ENCODE results near the gene ROBO1.
"Not testable (repeated sequence)": the region's sequence is repeated elsewhere in the genome, so short reads cannot be mapped to it uniquely, and the experiment has no call there.

Gene ROBO1

DNA sequence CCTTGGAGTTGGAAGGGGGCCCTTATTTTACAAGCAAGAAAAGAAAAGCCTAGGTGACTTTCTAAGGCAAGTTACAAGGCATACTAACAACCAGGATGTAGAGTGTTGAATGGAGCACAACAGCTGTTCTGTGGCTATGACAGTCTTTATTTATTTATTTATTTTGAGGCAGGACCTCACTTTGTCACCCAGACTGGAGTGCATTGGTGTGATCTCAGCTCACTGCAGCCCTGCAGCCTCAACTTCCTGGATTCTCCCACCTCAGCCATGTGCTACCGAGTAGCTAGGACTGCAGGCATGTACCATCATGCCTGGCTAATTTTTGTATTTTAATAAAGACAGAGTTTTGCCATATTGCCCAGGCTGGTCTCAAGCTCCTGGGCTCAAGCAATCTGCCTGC lies 973.4 kb downstream of the ROBO1 start:
- DNase-seq (ENCODE audit: low spot score): no peak

DNA sequence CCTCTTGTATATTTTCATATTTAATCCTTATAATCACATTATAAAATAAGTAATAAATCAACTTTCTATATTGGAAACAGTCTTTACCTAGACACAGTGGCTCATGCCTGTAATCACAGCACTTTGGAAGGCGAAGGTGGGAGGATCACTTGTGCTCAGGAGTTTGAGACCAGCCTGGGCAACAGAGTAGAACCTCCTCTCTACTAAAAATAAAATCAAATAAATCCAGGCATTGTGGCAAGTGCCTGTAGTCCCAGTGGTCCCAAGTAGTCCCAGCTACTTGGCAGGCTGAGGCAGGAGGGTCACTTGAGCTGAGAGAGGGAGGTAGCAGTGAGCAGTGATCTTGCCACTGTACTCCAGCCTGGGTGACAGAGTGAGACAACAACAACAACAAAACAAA lies 975.1 kb downstream of the ROBO1 start:
- no peak for DNase-seq (ENCODE audit: low spot score)

DNA sequence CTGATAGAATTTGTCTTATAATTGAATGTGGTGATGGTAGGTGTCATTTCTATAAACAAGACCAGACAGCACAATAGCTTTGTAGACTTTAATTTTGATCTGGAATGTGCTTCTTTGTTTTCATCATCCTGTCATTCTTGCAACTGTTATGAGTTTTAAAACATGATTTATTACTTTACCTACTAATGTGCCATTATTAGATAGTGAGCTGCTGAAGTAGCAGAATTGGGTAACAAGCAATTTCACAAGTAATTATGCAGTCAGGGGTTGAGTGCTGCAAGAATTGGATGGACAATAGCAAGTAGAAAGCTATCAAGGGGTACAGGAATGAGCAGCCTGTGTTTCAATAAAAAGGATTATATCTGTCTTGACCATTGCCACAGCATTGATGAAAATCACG lies 975.6 kb downstream of the ROBO1 start:
- no peak for DNase-seq (ENCODE audit: low spot score)

GRCh38 chr3:78791753-78792152 lies 976.0 kb downstream of the ROBO1 start:
- DNase-seq (ENCODE audit: low spot score): no peak

DNA sequence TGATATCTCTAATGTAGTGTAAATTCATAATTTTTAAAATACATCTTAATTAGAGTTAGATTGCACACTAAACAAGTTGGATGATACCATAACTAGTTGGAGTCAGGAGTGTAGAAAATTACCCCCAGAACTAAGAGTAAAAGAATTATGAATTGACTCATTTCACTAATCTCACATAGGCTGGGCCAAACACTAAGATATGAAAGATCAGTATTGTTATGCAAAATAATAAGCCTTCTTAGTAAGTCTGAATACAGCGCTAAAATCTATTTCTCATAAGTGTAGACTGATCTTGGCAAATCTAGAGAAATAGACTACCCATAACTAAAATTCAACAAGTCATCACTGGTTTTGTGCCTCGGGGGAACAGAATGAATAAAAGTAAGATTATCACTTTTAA lies 979.0 kb downstream of the ROBO1 start:
- no peak for DNase-seq (ENCODE audit: low spot score)

DNA sequence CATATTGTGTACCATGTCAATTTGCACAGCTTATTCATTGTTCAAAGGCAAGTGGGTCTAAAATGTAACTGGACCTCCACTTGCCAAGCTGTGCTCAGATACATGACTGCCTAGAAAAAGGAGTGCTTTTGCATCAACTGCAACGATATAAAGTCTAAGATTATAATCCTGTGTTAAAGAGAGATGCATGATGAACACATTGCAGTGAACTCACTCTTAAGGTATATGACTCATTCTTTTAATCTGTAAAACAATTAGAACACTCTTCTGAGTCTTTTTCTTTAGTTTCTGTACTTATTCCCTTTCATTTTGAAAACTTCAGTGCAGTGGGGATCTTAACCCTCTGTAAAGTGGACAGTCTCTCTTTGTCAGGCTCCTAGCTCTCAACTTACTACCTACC lies 982.8 kb downstream of the ROBO1 start:
- DNase-seq (ENCODE audit: low spot score): no peak

GRCh38 chr3:78781351-78781750 lies 986.4 kb downstream of the ROBO1 start:
- no peak for DNase-seq (ENCODE audit: low spot score)

DNA sequence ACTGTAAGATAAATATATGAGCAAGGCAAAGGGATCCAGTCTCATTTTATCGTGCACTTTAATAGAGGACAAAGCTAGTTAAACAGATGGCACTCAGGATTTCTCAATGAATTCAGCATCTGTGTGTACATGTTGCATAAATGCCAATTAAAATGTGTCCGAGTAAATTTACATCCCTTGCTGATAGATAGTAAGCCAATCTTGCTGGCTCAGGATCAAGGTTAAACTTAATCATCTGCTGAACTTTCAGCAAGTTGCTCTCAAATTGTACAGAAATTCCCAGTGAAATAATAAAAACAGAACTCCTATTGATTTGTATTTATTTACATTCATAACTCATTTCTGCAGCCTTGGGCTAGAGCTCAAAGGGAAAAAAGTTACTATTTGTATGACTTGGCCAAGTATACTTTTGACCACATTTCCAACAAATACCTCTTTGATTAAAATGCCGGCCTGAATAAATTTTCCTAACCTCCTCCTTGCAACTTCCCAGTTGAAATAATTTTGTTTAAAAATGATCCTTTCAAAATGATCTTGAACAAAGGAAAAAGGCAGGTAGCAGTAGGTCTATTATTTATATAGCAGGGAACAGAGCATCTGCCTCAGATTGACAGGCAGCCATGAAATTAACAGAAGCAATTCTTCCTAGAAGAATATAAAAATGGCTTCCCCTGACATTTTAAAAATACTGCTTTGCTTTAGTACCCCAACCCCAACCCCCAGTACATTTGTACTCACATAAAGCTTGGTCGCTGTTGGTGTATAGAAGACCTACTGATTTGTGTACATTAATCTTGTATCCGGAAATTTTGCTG lies 1001.9 kb downstream of the ROBO1 start:
- no peak for DNase-seq (ENCODE audit: low spot score)

DNA sequence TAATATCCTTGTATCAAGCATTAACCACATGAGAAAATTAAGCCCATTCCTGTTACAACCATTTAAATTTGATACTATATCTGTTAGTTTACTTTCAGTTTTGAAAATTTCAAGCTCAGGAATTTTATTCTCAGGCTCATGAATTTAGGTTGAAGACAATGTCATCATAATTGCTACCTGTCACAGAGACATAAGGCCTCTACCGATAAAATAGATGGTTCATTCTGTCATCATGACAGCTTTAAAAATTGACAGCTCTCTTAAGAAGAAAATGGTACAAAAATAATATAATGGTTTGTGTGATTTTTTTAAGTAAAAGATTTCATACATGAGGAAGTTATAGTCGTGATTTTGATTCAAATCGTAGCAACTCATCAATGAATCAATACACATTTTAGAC lies 1003.2 kb downstream of the ROBO1 start:
- DNase-seq (ENCODE audit: low spot score): no peak

DNA sequence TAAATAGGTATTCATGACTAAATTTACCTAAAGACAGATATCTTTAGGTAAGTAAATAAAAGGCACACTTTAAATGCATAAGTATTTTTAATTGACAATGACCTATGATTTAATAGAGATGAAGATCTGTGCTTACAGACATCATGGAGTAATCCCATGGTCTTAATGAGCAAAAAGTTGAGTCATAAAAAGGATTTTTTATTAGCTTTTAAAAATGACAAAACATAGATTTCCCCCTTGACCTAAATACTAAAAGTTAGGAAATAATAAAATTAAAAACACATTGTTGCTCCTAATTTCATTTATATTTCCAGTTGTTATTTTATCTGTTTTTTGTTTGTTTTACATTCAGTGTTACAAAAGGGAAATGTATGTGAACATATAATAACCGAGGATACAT lies 1005.7 kb downstream of the ROBO1 start:
- DNase-seq (ENCODE audit: low spot score): no peak

- DNase-seq (ENCODE audit: low spot score): no peak
Measured at GRCh38 chr3:78761126-78761525, 1006.7 kb downstream of the ROBO1 start.

DNA sequence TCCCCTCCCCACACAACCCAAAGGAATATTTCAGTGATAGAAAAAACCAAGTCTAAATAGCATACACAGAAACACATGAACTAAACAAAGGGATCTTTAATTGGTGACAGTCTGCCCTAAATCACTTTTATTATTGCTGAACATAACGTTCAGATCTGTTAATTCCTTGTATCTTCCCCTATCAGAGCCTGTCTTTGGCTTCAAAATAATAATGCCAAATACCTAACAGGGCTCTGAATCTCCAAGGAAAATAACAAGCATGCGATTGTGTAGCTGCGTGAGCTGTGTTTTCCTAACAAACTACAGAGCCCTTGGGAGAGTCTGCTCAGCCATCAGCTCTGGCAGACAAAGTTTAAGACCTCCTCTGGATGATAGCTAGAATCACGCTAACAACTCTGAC lies 1010.1 kb downstream of the ROBO1 start:
- DNase-seq (ENCODE audit: low spot score): no peak

GRCh38 chr3:78754066-78754743 lies 1013.6 kb downstream of the ROBO1 start:
- DNase-seq (ENCODE audit: low spot score): no peak

- DNase-seq (ENCODE audit: low spot score): no peak
Measured at GRCh38 chr3:78751266-78751665, 1016.5 kb downstream of the ROBO1 start.

DNA sequence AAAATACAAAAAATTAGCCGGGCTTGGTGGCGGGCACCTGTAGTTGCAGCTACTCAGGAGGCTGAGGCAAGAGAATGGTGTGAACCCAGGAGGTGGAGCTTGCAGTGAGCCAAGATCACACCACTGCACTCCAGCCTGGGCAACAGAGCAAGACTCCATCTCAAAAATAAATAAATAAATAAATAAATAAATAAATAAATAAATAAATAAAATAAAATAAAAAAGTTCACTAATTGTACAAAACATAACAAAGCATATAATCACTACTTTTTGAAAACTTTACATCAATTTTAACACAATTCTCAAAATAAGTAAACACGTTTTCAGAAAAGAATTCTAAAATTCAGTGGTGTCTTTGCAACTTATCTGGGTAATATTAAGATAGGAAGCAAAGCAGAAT lies 1017.5 kb downstream of the ROBO1 start:
- not testable (repeated sequence) for DNase-seq (ENCODE audit: low spot score)

DNA sequence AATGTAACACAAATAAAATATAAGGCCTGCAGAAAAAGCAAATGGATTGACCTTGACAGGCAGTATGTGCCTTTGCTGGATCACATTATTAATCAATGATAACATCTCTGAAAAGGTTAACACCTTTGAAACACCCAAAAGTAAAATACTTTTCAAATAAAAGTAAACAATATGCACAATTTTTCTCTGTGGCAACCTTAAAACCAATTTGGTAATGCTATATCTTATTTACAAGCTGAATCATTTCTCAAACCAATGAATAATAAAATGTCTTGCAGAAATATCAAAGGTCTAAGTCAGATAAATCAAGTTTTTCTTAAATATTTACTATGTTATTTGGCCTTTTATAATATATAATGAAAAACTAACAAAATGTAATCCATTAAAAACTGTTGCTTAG lies 1018.7 kb downstream of the ROBO1 start:
- no peak for DNase-seq (ENCODE audit: low spot score)

DNA sequence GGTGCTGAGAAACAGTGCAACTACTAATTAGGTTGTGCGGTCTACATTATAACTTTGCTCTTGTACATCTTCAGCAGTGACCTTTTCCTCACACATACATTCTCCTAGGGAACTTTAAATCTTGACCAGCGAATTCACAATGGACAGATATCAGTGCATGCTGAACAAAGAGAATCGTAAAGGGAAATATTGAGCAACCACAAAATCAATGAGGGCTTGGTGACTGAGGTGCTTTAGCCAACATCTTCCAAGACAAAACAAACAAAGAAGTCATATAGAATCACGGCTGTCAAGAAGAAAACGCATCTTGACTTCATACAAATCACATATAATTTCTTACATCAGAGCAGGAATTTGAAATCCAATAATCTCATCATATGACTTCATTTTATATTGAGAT lies 1022.0 kb downstream of the ROBO1 start:
- DNase-seq (ENCODE audit: low spot score): no peak

DNA sequence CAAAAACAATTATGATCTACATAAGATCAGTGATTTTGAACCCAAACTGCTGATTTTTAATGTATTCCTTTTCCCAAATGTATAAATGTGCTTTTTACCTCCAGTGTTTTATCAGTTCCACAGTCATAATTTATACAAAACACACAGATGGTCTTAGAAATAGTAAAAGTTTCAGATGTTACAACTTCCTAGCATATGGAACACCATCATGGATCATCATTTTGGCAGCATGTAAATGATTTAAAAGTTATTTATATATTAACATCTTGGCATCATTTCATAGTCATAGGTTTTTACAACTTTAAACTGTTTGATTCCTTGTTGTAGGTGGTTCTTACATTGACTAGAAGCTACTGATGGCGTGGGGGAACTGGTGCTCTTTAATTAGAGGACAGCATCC lies 1025.3 kb downstream of the ROBO1 start:
- DNase-seq (ENCODE audit: low spot score): no peak

GRCh38 chr3:78742041-78742440 lies 1025.8 kb downstream of the ROBO1 start:
- DNase-seq (ENCODE audit: low spot score): no peak

DNA sequence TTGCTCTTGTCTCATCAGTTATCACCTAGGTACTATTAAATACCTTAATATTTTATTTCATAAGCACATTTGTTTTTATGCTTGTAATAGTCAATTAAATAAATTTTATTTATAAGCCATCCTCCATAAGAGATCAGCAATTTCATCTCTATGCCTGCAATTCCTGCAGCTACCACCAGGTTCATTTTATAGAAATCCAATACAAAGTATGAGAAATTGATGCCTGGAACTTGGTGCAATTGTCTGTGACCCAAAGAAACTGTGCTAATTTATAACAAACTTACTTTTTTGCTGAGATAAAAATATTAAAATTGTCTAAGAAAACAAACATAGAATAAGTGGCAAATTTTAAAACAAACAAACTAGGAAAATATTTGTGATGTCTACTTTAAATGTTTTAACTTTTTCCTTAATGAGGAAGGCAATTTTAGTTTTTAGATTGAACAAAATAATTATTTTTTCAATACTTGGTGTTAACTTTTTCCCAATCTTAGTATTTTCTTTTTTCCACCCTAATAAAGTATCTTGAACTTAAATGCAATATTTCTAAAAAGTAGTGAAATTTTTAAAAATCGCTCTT lies 1026.6 kb downstream of the ROBO1 start:
- no peak for DNase-seq (ENCODE audit: low spot score)

DNA sequence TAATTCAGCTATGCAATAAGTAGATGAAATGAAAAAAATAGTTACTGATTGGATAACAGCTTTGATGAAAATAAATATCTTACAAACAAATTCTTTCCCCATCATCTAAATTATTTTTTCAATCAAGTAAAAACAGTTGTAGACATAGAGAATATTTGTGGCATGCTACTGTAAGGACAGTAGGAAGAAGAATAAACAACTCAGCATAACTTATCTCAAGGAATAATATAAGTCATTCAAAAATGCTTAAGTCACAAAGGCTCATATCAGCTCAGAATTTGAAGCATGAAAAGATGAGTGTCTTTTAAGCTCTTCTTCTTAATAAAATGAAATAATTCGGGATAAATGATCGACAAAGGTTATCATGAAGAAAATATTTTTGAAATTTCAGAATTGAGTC lies 1029.0 kb downstream of the ROBO1 start:
- DNase-seq (ENCODE audit: low spot score): no peak

DNA sequence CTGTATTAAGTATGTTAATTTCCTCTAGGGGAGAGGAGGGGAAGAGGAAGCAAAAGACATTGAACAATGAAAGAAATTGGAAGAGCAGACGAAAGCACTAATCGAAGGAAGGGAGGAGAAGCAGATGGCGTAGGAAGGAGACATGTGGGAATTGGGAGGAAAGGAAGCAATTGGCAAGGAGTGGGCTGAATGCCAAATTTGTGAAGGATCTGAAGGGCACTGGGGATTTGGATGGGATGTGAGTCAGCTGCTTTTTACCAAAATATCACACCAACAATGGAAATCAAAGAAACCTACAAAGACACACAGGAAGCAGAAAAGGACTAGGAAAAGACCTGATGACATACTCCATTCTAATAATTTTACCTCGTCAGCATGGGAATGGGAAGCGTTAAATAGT lies 1029.8 kb downstream of the ROBO1 start:
- DNase-seq (ENCODE audit: low spot score): no peak

- no peak for DNase-seq (ENCODE audit: low spot score)
Measured at GRCh38 chr3:78736863-78737262, 1030.9 kb downstream of the ROBO1 start.

Measured in CD4-positive, alpha-beta T cell treated with Interleukin-2 at 100 ng/mL for 4 hours (primary cell).